Adrenal gland (tissue), 12 donors: ENCODE measurements around the gene GRID1. TPM values are rescaled to one million over a fixed set of nuclear protein-coding genes. Genes with fewer than 3 reads are reported as not detected.

Experiments used
- DNase-seq, 7 donors: peaks; one replicate each; pipeline ENCODE4 v3.0.0-alpha.2; 2019 to 2020
- H3K27ac ChIP-seq, 5 donors: fragments of 200-600 bp; sonication (generic) in 4 of 5; 1 replicate in 3 of 5; 2 replicates in 2 of 5; pipeline versions ENCODE4 v1.5.1 to v1.8.0; 2016 to 2020; ENCODE audit warnings: mild to moderate bottlenecking in 1 of 5
- H3K27me3 ChIP-seq: fragments of 200-600 bp; 2 replicates; pipeline ENCODE4 v1.8.0; 2021
- H3K36me3 ChIP-seq, 2 donors: fragments of 200-600 bp; replicated peaks in 1 of 2; 1 replicate in 1 of 2; 2 replicates in 1 of 2; pipeline versions ENCODE4 v1.5.1 to v1.8.0; 2018 to 2022
- H3K4me1 ChIP-seq, 2 donors: fragments of 200-600 bp; replicated peaks in 1 of 2; 1 replicate in 1 of 2; 2 replicates in 1 of 2; pipeline versions ENCODE4 v1.5.1 to v1.8.0; 2018 to 2021
- H3K4me3 ChIP-seq, 4 donors: fragments of 200-600 bp; sonication (generic) in 3 of 4; one replicate each; pipeline ENCODE4 v1.5.1; 2016 to 2018
- H3K9me3 ChIP-seq, 3 donors: fragments of 200-600 bp; sonication (generic) in 1 of 3; replicated peaks in 1 of 3; 1 replicate in 2 of 3; 2 replicates in 1 of 3; pipeline versions ENCODE4 v1.5.1 to v1.8.0; 2016 to 2021
- POLR2A ChIP-seq, 2 donors: fragments of 450-650 bp; IDR thresholded peaks; one replicate each; pipeline ENCODE4 v1.6.1; 2017; ENCODE audit warnings: antibody characterized with exemption in 2 of 2, mild to moderate bottlenecking in 2 of 2, moderate library complexity in 1 of 2
- WGBS, 4 donors: extraction: QIAGEN DNeasy Blood & Tissue Kit in 2 of 4; methylation state at CpG; one replicate each; pipeline versions ENCODE4 v1.1.5 to v1.1.7; 2013 to 2017; 5-methylcytosine and 5-hydroxymethylcytosine counted together
- intact Hi-C, 2 donors: fragments of 100-400 bp; cut with DNase I; formaldehyde crosslinking; loops; one replicate each; pipeline versions ENCODE4 v1.14.1 to v1.15.0; 2022 to 2023
- polyA plus RNA-seq, 3 donors: library from polyadenylated mRNA; stranded (reverse); fragments of 200-250 nt in 2 of 3; fragments of 350-450 nt in 1 of 3; fragmentation: Illumina TruSeq in 1 of 3; extraction: RNeasy Lipid Tissue Mini Kit (QIAGEN cat#74804) in 1 of 3; gene quantifications; one replicate each; pipeline ENCODE4 v1.2.3, GENCODE V29; 2013 to 2014
- total RNA-seq, 9 donors: library from RNA; depleted of rRNA in 4 of 9; stranded (reverse); fragments of >200 nt in 4 of 9; fragments of 120-200 nt in 1 of 9; fragmentation: NEBNext Ultra II Directional in 1 of 9; extraction: Animal tissue kit (Norgen Biotek cat#: 25700) in 1 of 9; gene quantifications; one replicate each; pipeline versions ENCODE4 v1.1.0 to v1.2.4, GENCODE V29; 2013 to 2023
- TF ChIP-seq, protein P1 (sequence below), 6 experiments: fragments of 450-650 bp in 4 of 6; fragments of 200-600 bp in 2 of 6; sonication (generic) in 1 of 6; IDR thresholded peaks; 1 replicate in 5 of 6; 2 replicates in 1 of 6; pipeline versions ENCODE4 v1.5.1 to v1.8.0; 2016 to 2021; ENCODE audit warnings: antibody characterized with exemption in 6 of 6, mild to moderate bottlenecking in 2 of 6, moderate library complexity in 1 of 6
- donor health status: healthy with polysubstance abuse.
- donor health status: Bipolar disorder and iron deficiency.
- donor health status: DM: yes; HTN: yes; CAD: no.
- donor health status: DM: no; HTN: no; CAD: no.
- donor health status: DM: no; HTN: no; CAD: no.
- donor health status: DM: yes; HTN: yes; CAD: no.

The GRID1 gene
- total and polyA plus RNA-seq, 12 donors = 2.2 to 8.0 (median 4.1) TPM

DNA sequence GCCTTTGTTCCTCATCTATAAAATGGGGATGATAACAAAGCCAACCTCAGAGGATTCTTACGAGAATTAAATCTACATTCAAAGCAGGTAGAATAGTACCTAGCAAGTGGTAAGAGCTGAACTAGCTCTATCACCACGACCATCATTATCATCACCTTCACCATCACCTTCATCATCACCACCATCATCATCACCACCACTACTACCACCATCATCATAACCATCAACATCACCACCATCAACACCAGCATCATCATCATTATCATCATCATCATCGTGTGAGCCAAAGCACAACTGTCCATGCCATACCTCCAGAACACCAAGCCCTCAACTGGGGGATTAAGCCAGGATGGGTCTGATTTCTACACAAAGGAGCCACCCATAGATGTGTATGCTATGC, 206.8 kb downstream of the GRID1 start:
- Histone ChIP-seq H3K36me3 (no peaks in the 10 kb centered on the region), H3K27ac (no peak overlapping the region), H3K27me3 (no peaks in the 10 kb centered on the region), H3K9me3 (no peaks in the 10 kb centered on the region), H3K4me1 (no peaks in the 10 kb centered on the region), H3K4me3 (no peak overlapping the region)
- DNase-seq = no peak
- intact Hi-C loops = no loop called here
- 76 to 88% (median 82%) methylated on average over 3 of the region's 3 CpGs for WGBS, 4 donors
- no peak for TF ChIP-seq POLR2A (IDR thresholded peaks at IDR 0.05)
- TF ChIP-seq, protein P1, sequence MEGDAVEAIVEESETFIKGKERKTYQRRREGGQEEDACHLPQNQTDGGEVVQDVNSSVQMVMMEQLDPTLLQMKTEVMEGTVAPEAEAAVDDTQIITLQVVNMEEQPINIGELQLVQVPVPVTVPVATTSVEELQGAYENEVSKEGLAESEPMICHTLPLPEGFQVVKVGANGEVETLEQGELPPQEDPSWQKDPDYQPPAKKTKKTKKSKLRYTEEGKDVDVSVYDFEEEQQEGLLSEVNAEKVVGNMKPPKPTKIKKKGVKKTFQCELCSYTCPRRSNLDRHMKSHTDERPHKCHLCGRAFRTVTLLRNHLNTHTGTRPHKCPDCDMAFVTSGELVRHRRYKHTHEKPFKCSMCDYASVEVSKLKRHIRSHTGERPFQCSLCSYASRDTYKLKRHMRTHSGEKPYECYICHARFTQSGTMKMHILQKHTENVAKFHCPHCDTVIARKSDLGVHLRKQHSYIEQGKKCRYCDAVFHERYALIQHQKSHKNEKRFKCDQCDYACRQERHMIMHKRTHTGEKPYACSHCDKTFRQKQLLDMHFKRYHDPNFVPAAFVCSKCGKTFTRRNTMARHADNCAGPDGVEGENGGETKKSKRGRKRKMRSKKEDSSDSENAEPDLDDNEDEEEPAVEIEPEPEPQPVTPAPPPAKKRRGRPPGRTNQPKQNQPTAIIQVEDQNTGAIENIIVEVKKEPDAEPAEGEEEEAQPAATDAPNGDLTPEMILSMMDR (IDR thresholded peaks at IDR 0.05) = no peak

DNA sequence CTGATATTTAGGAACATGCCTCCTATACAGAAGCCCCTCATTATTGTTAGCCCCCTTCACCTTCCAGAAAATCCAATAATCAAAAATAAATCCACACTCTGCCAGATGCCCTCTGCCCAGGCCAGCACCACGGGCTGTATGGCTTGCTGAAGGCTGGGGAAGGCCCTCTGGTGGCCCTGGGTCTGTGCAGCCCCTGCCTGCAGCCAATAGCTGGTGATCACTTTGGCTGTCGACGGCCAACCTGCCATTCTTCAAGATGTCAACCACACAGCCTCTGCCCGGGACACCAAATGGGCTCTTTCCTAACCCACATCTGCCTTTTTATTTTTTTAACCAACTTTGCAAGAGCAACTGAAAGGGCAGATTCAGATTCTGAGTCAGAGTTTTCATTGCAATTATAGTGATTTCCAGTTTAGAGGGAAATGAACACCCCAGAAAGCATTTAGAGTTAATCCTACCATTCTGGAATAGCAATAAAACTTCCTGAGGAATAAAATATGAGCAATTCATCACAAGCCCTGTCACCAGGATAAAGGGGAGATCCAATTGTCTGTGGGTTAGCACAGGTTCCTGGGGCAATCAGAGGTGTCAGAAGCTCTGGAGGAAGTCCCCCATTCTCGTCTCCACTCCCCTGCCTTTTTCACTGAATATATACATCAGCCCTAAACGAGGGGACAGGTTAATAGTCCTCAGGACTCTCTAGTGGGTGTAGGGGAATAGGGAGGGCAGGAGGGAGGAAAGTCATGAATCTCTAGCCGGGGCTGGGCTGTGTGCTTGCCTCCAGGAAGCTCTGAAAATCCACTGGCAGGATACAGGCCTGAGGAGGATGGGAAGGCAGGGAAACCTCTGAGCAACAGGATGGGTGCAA, 211.3 kb downstream of the GRID1 start:
- WGBS, 4 donors = 49 to 67% (median 53%) methylated on average over 7 of the region's 7 CpGs
- Histone ChIP-seq H3K4me1 (no peaks in the 10 kb centered on the region), H3K36me3 (no peaks in the 10 kb centered on the region), H3K27me3 (no peaks in the 10 kb centered on the region), H3K4me3 (no peak overlapping the region), H3K27ac (no peak overlapping the region), H3K9me3 (no peaks in the 10 kb centered on the region)
- DNase-seq = no peak
- TF ChIP-seq, protein P1 (IDR thresholded peaks at IDR 0.05) = no peak
- TF ChIP-seq POLR2A (IDR thresholded peaks at IDR 0.05) = no peak
- intact Hi-C loops = no loop called here

DNA sequence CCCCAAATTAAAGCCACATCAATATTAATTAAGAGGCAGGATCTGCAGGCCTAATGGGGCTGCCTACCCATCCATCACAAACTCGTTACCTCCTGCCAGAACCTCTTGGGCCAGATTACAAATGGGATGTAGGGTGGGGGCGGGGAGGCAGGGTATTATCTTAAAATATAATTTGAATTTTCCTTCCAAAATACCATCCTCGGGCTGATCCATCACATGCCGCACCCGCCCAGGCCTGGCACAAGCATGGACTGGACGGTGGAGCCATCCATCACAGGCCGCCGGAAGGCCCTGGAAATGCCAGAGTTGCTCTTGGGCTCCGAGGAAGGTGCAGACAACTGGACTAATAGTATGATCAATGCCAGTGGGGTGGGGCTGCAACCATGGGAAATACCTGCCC, 212.8 kb downstream of the GRID1 start:
- no peaks in the 10 kb centered on the region for H3K9me3 ChIP-seq
- no peak overlapping the region for H3K27ac ChIP-seq
- no peaks in the 10 kb centered on the region for H3K36me3 ChIP-seq
- H3K4me1 ChIP-seq = no peaks in the 10 kb centered on the region
- no peaks in the 10 kb centered on the region for H3K27me3 ChIP-seq
- TF ChIP-seq POLR2A (IDR thresholded peaks at IDR 0.05) = no peak
- TF ChIP-seq, protein P1 (IDR thresholded peaks at IDR 0.05) = no peak
- no peak for DNase-seq
- H3K4me3 ChIP-seq = no peak overlapping the region
- 82 to 96% (median 94%) methylated on average over 8 to 9 of the region's 9 CpGs for WGBS, 4 donors
- intact Hi-C loops = no loop called here

DNA sequence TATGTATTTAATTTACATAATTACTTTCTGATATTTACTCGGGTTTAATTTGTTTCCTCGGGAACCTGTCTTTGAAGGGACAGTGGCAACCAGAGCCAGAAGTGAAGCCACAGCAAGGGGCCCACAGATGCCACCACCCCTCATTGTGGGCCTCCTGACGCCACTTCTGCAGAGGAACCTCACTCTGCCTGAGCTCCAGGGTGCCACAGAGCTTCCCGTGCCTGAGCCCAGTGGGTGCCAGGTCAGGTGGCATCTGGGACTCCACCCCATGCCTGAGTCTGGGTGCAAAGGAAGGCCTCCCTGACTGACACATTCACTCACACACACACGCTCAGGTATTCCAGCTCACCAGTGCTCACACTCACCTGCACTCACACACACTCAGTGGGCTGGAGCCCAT, 213.7 kb downstream of the GRID1 start:
- TF ChIP-seq, protein P1 (IDR thresholded peaks at IDR 0.05) = no peak
- TF ChIP-seq POLR2A (IDR thresholded peaks at IDR 0.05) = no peak
- intact Hi-C loops = no loop called here
- WGBS, 4 donors = 78 to 84% (median 83%) methylated on average over 4 to 5 of the region's 5 CpGs
- DNase-seq = no peak
- Histone ChIP-seq H3K4me3 (no peak overlapping the region), H3K4me1 (no peaks in the 10 kb centered on the region), H3K27me3 (no peaks in the 10 kb centered on the region), H3K9me3 (no peaks in the 10 kb centered on the region), H3K27ac (no peak overlapping the region), H3K36me3 (no peaks in the 10 kb centered on the region)
